ENCODE results near the gene PGAM1.

- no peak for TF ChIP-seq TGIF2 (CRISPR knock-in tag; IDR thresholded peaks at IDR 0.05)
- TF ChIP-seq GABPA (IDR thresholded peaks at IDR 0.05; ENCODE audit: low read depth, low read length): no peak
- no peak for TF ChIP-seq GABPA (CRISPR knock-in tag; IDR thresholded peaks at IDR 0.05; ENCODE audit: low read depth)
- no peak for TF ChIP-seq SRSF4 (IDR thresholded peaks at IDR 0.05; ENCODE audit: low read depth, low read length, poor library complexity, severe bottlenecking)
These were observed 40.0 kb downstream of the PGAM1 start for GRCh38 chr10:97465982-97466381.

Measured in HepG2 (cell line).